Common myeloid progenitor, CD34-positive (primary cell): Measurements from ENCODE around the gene FNDC1.
A peak's percentile ranks its signal among the peaks of the same experiment; 100 is the strongest.

Experiments used
- CTCF ChIA-PET: fragments of 350-600 bp; sonication (Branson Sonifier 250); formaldehyde crosslinking; loops from one replicate; lab custom pipeline; 2021; ENCODE audit warnings: antibody characterized with exemption; lab: Charles Lee
- POLR2A ChIA-PET: fragments of 350-600 bp; sonication (Branson Sonifier 250); formaldehyde crosslinking; loops from one replicate; lab custom pipeline; 2021; ENCODE audit warnings: antibody characterized with exemption; lab: Charles Lee
- DNase-seq, 3 donors: peaks; one replicate each; pipeline versions ENCODE4 v3.0.0 to v3.0.0-alpha.2; 2013
- H3K27ac ChIP-seq, 2 experiments: 1 replicate in 1 of 2; 2 replicates in 1 of 2; pipeline ENCODE4 v1.7.0; 2013; ENCODE audit warnings: inconsistent platforms in 2 of 2, low read length in 2 of 2, mild to moderate bottlenecking in 2 of 2, low read depth in 1 of 2, moderate library complexity in 1 of 2; ENCODE audit not compliant: severe bottlenecking in 2 of 2, insufficient read depth in 1 of 2, poor library complexity in 1 of 2
- H3K27me3 ChIP-seq, 5 experiments: replicated peaks in 2 of 5; 1 replicate in 3 of 5; 2 replicates in 2 of 5; pipeline versions ENCODE4 v1.6.1 to v1.7.0; 2013; ENCODE audit warnings: low read length in 4 of 5, mild to moderate bottlenecking in 2 of 5, moderate library complexity in 2 of 5, inconsistent platforms in 1 of 5; ENCODE audit not compliant: insufficient read depth in 5 of 5, control insufficient read depth in 4 of 5
- H3K36me3 ChIP-seq, 4 experiments: 1 replicate in 2 of 4; 2 replicates in 2 of 4; pipeline versions ENCODE4 v1.6.1 to v1.7.0; 2013; ENCODE audit warnings: low read length in 3 of 4, control low read depth in 1 of 4, mild to moderate bottlenecking in 1 of 4; ENCODE audit not compliant: control insufficient read depth in 4 of 4, insufficient read depth in 4 of 4
- H3K4me1 ChIP-seq, 4 experiments: 1 replicate in 3 of 4; 2 replicates in 1 of 4; pipeline versions ENCODE4 v1.6.1 to v1.7.1; 2013; ENCODE audit warnings: low read length in 3 of 4, mild to moderate bottlenecking in 3 of 4, control low read depth in 1 of 4, inconsistent platforms in 1 of 4, moderate library complexity in 1 of 4; ENCODE audit not compliant: control insufficient read depth in 4 of 4, insufficient read depth in 4 of 4; ENCODE audit errors: control extremely low read depth in 1 of 4
- H3K4me3 ChIP-seq, 7 experiments: 1 replicate in 4 of 7; 2 replicates in 3 of 7; pipeline versions ENCODE4 v1.5.1 to v1.7.0; 2013; ENCODE audit warnings: mild to moderate bottlenecking in 7 of 7, low read length in 6 of 7, moderate library complexity in 6 of 7, inconsistent platforms in 2 of 7, low read depth in 2 of 7, control low read depth in 1 of 7; ENCODE audit not compliant: insufficient read depth in 4 of 7, control insufficient read depth in 1 of 7; ENCODE audit errors: extremely low read depth in 1 of 7
- H3K9me3 ChIP-seq, 5 experiments: 1 replicate in 4 of 5; 2 replicates in 1 of 5; pipeline versions ENCODE4 v1.6.1 to v1.7.1; 2013; ENCODE audit warnings: low read length in 4 of 5, mild to moderate bottlenecking in 2 of 5, inconsistent platforms in 1 of 5, low read depth in 1 of 5, moderate library complexity in 1 of 5; ENCODE audit not compliant: control insufficient read depth in 4 of 5, insufficient read depth in 2 of 5; ENCODE audit errors: control extremely low read depth in 1 of 5
- WGBS: methylation state at CpG from one replicate; pipeline ENCODE4 v1.1.5; 2013; ENCODE audit not compliant: insufficient coverage; 5-methylcytosine and 5-hydroxymethylcytosine counted together

Gene FNDC1

DNA sequence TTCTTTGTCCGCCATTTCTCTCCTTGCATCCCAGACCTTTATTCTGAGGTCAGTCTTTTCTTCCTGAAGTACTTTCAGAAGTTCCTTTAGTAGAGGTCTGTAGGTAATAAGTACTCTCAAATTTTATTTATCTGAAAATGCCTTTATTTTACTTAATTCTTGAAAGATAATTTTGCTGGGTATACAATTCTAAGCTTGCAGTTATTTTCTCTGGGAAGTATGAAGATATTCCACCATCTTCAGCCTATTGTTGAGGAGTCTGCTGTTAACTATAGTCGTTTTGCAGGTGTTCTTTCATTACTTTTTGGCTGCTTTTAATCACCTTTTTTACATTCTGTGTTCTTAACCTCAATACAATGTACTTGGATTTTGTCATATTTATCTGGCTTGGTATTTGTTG, 13.5 kb upstream of the FNDC1 start:
- CTCF ChIA-PET: interaction anchor here (0.9 kb wide), 2 partner anchors 11 to 499 kb away, joined by 3 read pairs; no protein-coding TSS in a partner anchor
- no peak overlapping the region for H3K4me3 ChIP-seq
- no peaks in the 10 kb centered on the region for H3K36me3 ChIP-seq
- POLR2A ChIA-PET: no interaction called here
- no peak overlapping the region for H3K27ac ChIP-seq
- no CpG with 5 or more reads among the region's 2 CpGs for WGBS
- no peak for DNase-seq
- no peaks in the 10 kb centered on the region for H3K27me3 ChIP-seq
- H3K9me3 ChIP-seq: peaks cover 0 to 10% (median 6%) of the 10 kb centered on the region in 5 experiments
- peaks cover 0 to 5% (median 0%) of the 10 kb centered on the region in 4 experiments for H3K4me1 ChIP-seq

DNA sequence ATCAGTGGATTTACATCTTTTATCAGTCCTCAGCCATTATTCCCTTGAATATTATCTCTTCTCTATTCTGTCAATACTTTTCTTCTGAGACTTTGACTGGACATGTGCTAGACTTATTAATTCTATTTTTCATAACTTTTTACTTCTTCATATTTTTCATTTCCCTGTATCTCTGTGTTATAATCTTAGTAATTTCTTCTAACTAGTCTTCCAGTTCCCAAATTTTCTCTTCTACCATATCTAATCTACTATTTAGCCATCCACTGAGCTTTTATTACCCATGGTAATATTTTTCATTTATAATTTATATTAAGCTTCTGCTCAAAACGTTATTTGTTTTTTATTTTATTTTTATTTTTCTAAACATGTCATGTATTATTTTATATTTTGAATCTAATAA, 13.1 kb upstream of the FNDC1 start:
- H3K27me3 ChIP-seq: no peaks in the 10 kb centered on the region
- ChIA-PET CTCF (interaction anchor here (0.9 to 1.1 kb wide), 4 partner anchors 8 to 499 kb away, joined by 3 read pairs; no protein-coding TSS in a partner anchor), POLR2A (no interaction called here)
- no peak for DNase-seq
- peaks cover 0 to 1% (median 0%) of the 10 kb centered on the region in 4 experiments for H3K4me1 ChIP-seq
- peaks cover 0 to 11% (median 8%) of the 10 kb centered on the region in 5 experiments for H3K9me3 ChIP-seq
- no peak overlapping the region for H3K4me3 ChIP-seq
- no CpG with 5 or more reads among the region's 1 CpG for WGBS
- H3K27ac ChIP-seq: no peak overlapping the region
- no peaks in the 10 kb centered on the region for H3K36me3 ChIP-seq

DNA sequence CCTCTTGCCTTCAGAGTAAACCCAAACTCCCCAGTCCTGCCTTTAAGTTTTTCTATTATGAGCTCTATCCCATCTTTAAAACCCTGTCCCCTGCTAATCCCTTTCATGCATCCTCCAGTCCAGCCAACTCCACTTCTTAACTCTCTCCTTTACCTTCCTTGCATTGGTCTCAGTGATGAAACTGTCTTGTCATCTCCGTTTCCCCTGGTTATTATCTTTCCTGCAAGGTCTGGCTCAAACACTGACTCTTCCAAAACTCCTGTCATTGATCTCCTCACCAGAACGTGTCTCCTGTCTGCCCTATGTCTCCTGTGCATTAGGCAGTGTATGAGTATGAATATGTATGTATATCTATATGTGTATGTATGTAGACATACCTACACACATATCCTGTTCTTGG, 11.8 kb upstream of the FNDC1 start:
- H3K36me3 ChIP-seq: no peaks in the 10 kb centered on the region
- ChIA-PET CTCF (no interaction called here), POLR2A (no interaction called here)
- H3K27me3 ChIP-seq: no peaks in the 10 kb centered on the region
- H3K9me3 ChIP-seq: peaks cover 0 to 11% (median 8%) of the 10 kb centered on the region in 5 experiments
- 100% methylated on average over 1 of the region's 2 CpGs for WGBS
- H3K4me3 ChIP-seq: no peak overlapping the region
- no peak overlapping the region for H3K27ac ChIP-seq
- DNase-seq: no peak
- H3K4me1 ChIP-seq: no peaks in the 10 kb centered on the region

DNA sequence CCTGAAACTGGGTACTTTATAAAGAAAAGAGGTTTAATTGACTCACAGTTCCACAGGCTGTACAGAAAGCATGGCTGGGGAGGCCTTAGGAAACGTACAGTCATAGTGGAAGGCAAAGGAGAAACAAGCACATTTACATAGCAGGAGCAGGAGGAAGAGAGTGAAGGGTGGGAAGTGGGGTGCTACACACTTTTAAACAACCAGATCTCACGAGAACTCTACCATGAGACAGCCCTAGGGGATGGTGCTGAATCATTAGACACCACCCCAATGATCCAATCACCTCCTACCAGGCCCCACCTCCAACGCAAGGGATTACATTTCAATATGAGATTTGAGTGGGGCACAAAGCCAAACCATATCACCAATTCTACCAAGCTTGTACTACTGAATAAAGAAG, 7.4 kb upstream of the FNDC1 start:
- H3K9me3 ChIP-seq: peaks cover 0 to 6% (median under 1%) of the 10 kb centered on the region in 5 experiments

GRCh38 chr6:159163901-159164370, 5.3 kb upstream of the FNDC1 start:
- 83% methylated on average over 3 of the region's 5 CpGs for WGBS
- no peak for DNase-seq
- Histone ChIP-seq H3K9me3 (peaks cover 0 to 4% (median 0%) of the 10 kb centered on the region in 5 experiments), H3K27me3 (peaks cover 3 to 40% (median 19%) of the 10 kb centered on the region in 5 experiments), H3K27ac (no peak overlapping the region), H3K4me3 (no peak overlapping the region), H3K36me3 (no peaks in the 10 kb centered on the region), H3K4me1 (peaks cover 0 to 6% (median 5%) of the 10 kb centered on the region in 4 experiments)
- ChIA-PET CTCF (interaction anchor here (1.0 to 1.2 kb wide), 2 partner anchors 9 to 15 kb away, joined by 3 read pairs; no protein-coding TSS in a partner anchor), POLR2A (no interaction called here)

More for the DNA sequence above, 7.4 kb upstream of the FNDC1 start:
- H3K4me3 ChIP-seq: no peak overlapping the region
- ChIA-PET POLR2A (no interaction called here), CTCF (interaction anchor here (1.9 kb wide), 1 partner anchor 10 kb away, joined by 8 read pairs; no protein-coding TSS in a partner anchor)
- H3K36me3 ChIP-seq: no peaks in the 10 kb centered on the region
- peaks cover 0 to 19% (median 8%) of the 10 kb centered on the region in 5 experiments for H3K27me3 ChIP-seq
- DNase-seq: no peak
- no peaks in the 10 kb centered on the region for H3K4me1 ChIP-seq
- no peak overlapping the region for H3K27ac ChIP-seq
- WGBS: 77% methylated on average over 2 of the region's 3 CpGs

DNA sequence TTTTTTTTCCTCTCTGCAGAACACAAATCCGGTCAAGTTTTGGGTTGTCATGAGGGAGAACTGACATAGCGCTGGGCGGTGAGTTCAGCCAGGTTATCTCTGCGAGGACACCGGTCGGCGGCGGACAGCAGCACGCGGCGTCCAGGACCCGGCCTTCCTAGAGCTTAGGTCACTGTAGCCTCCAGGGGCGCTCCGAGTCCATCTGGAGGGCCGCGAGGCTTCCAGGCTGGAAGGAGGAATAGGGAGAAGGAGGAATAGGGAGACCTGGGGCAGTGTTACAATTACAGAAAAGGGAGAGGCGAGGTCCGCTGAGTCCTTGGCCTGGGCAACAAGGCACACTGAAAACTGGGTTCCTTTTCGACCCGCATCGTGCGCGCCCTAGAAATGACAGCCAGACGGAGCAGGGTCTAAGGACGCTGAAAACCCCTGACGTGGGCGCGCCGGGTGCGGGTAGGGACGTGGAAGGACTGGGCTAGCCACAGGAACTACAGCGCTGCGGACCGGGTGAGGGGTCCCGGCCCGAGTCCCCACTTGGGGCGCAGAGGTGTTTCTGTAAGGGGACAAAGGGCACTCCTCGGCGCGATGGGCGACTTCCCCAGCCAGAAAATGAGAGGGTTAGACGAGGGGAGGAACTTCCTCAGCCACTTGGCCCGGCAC, 536 bp upstream of the FNDC1 start:
- 10% methylated on average over 43 of the region's 43 CpGs for WGBS
- no peak overlapping the region for H3K27ac ChIP-seq
- peak overlapping the region; percentile 21 to 67 (median 56) for H3K4me3 ChIP-seq
- no peaks in the 10 kb centered on the region for H3K9me3 ChIP-seq
- H3K4me1 ChIP-seq: peaks cover 0 to 18% (median 15%) of the 10 kb centered on the region in 4 experiments
- peaks cover 22 to 83% (median 35%) of the 10 kb centered on the region in 5 experiments for H3K27me3 ChIP-seq
- H3K36me3 ChIP-seq: no peaks in the 10 kb centered on the region
- CTCF ChIA-PET: interaction anchor here (1.2 kb wide), 1 partner anchor 31 kb away, joined by 3 read pairs; no protein-coding TSS in a partner anchor
- POLR2A ChIA-PET: no interaction called here
- DNase-seq: peak in 2 of 3 donors; percentile 11 to 36
